Thyroid gland (tissue), 4 donors: ENCODE data around the gene RBM28. TPM values are rescaled to one million over a fixed set of nuclear protein-coding genes. Genes with fewer than 3 reads are reported as not detected.
A peak's percentile ranks its signal among the peaks of the same experiment; 100 is the strongest.

Experiments used
- DNase-seq, 2 donors: peaks; one replicate each; pipeline ENCODE4 v3.0.0-alpha.2; 2019
- H3K27ac ChIP-seq, 3 donors: fragments of 200-600 bp; sonication (generic); 1 replicate in 2 of 3; 2 replicates in 1 of 3; pipeline ENCODE4 v1.5.1; 2016 to 2019; ENCODE audit warnings: mild to moderate bottlenecking in 1 of 3, moderate library complexity in 1 of 3
- H3K27me3 ChIP-seq: fragments of 200-600 bp; sonication (generic); one replicate; pipeline ENCODE4 v1.5.1; 2019
- H3K36me3 ChIP-seq, 2 donors: fragments of 200-600 bp; sonication (generic); one replicate each; pipeline ENCODE4 v1.5.1; 2016 to 2019
- H3K4me1 ChIP-seq, 2 donors: fragments of 200-600 bp; sonication (generic); one replicate each; pipeline ENCODE4 v1.5.1; 2017 to 2019
- H3K4me3 ChIP-seq, 3 donors: fragments of 200-600 bp; sonication (generic); replicated peaks in 1 of 3; 1 replicate in 2 of 3; 2 replicates in 1 of 3; pipeline ENCODE4 v1.5.1; 2016; ENCODE audit warnings: mild to moderate bottlenecking in 1 of 3
- H3K9me3 ChIP-seq: fragments of 200-600 bp; sonication (generic); one replicate; pipeline ENCODE4 v1.5.1; 2017
- POLR2A ChIP-seq, 2 donors: fragments of 450-650 bp; IDR thresholded peaks; one replicate each; pipeline ENCODE4 v1.6.1; 2017; ENCODE audit warnings: antibody characterized with exemption in 2 of 2, mild to moderate bottlenecking in 2 of 2, moderate library complexity in 1 of 2
- WGBS, 2 donors: methylation state at CpG; one replicate each; pipeline ENCODE4 v1.1.5; 2017; 5-methylcytosine and 5-hydroxymethylcytosine counted together
- intact Hi-C: fragments of 100-400 bp; cut with DNase I; formaldehyde crosslinking; loops from one replicate; pipeline ENCODE4 v1.15.1; 2023
- total RNA-seq, 4 donors: library from RNA; depleted of rRNA; stranded (reverse); fragments of >200 nt; gene quantifications; one replicate each; pipeline ENCODE4 v1.2.3, GENCODE V29; 2016
- TF ChIP-seq, protein P1 (sequence below), 6 experiments: fragments of 200-600 bp in 3 of 6; fragments of 450-650 bp in 3 of 6; sonication (generic) in 3 of 6; IDR thresholded peaks; one replicate each; pipeline ENCODE4 v1.5.1; 2016 to 2019; ENCODE audit warnings: antibody characterized with exemption in 6 of 6, mild to moderate bottlenecking in 2 of 6, inconsistent platforms in 1 of 6, moderate library complexity in 1 of 6

Gene RBM28
- total RNA-seq, 4 donors from 2014 or later, result 19.1 to 36.9 (median 27.7) TPM

DNA sequence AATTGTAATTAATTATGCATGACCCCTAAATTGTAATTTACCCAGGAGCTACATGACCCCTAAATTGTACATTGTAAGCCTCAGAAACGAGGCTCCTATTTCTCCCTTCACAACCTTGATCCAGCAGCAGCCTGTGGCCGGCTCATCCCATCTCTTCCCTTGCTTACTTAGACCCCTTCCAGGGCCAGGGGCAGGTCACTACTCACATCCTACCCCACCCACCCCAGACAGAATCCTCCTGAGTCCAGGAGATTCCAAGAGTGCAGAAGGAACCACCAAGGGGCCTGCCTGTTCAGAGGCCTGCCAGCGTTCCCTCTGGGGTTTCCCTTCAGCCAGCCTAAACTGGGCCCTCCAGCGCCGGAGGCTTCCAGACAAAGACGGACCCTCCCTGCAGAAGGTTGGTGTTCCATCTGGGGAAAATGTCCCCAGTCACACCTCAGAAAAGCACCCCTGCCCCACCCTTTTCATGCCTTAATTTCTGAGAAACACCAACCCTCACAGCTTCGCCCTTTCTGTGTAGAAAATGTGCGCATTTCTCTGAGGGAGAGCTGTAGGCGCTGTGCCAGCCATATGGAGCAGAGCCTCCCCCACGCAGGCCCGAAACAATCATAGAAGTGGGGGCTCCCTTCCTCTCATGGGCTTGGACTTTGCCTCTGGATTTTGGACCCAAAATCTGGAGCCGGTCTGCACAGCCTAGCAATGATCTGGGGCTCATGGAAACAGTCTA is 83.5 kb downstream of the RBM28 start:
- H3K4me1 ChIP-seq, result peaks cover 12 to 16% of the 10 kb centered on the region in 2 donors
- H3K27ac ChIP-seq, result no peak overlapping the region
- TF ChIP-seq POLR2A (IDR thresholded peaks at IDR 0.05), result no peak
- TF ChIP-seq, protein P1, sequence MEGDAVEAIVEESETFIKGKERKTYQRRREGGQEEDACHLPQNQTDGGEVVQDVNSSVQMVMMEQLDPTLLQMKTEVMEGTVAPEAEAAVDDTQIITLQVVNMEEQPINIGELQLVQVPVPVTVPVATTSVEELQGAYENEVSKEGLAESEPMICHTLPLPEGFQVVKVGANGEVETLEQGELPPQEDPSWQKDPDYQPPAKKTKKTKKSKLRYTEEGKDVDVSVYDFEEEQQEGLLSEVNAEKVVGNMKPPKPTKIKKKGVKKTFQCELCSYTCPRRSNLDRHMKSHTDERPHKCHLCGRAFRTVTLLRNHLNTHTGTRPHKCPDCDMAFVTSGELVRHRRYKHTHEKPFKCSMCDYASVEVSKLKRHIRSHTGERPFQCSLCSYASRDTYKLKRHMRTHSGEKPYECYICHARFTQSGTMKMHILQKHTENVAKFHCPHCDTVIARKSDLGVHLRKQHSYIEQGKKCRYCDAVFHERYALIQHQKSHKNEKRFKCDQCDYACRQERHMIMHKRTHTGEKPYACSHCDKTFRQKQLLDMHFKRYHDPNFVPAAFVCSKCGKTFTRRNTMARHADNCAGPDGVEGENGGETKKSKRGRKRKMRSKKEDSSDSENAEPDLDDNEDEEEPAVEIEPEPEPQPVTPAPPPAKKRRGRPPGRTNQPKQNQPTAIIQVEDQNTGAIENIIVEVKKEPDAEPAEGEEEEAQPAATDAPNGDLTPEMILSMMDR (IDR thresholded peaks at IDR 0.05), result no peak
- H3K27me3 ChIP-seq, result no peaks in the 10 kb centered on the region
- H3K36me3 ChIP-seq, result no peaks in the 10 kb centered on the region
- intact Hi-C loops, result no loop called here
- 79 to 88% methylated on average over 9 to 12 of the region's 12 CpGs for WGBS, 2 donors
- no peaks in the 10 kb centered on the region for H3K9me3 ChIP-seq
- H3K4me3 ChIP-seq, result no peak overlapping the region
- DNase-seq, result no peak

DNA sequence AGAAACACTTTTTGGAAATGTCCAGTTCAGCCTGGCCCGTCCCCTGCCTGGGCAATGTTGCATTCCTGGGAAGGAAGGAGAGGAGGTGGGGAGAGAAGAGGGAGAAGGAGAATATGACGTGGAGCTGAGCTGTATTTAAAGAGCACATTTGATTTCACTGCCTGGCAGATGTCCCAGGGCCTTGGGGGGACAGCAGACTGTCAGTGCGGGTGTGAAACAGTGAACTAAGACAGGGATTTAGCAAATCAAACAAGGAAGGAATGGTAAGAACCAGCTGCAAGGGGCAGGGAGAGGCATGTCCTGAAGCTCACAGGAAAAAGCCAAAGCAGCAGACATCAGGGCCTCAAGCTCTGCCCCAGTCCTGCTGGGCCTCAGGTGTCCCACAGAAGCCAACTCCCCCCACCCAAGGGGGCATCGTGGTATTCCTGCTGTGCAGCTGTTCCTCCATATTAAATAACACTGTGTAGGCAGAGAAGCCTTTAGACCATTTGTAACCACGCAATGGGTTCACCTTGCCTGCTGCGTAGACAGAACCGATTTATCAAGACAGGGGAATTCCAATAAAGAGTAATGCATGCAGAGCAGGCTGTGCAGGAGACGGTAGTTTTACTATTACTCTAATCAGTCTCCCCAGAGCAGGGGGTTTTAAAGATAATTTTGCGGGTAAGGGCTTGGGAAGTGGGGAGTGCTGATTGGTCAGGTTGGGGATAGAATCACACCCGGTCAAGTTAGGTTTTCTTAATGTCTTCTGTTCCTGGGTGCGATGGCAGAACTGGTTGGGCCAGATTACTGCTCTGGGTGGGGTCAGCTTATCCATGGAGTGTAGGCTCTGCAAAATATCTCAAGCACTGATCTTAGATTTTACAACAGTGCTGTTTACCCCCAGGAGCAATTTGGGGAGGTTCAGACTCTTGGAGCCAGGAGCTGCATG is 84.3 kb downstream of the RBM28 start:
- intact Hi-C loops, result no loop called here
- TF ChIP-seq, protein P1 (IDR thresholded peaks at IDR 0.05), result no peak
- TF ChIP-seq POLR2A (IDR thresholded peaks at IDR 0.05), result no peak
- DNase-seq, result peak; percentile 34 to 52
- Histone ChIP-seq H3K4me1 (peaks cover 12 to 16% of the 10 kb centered on the region in 2 donors), H3K27me3 (no peaks in the 10 kb centered on the region), H3K4me3 (no peak overlapping the region), H3K9me3 (no peaks in the 10 kb centered on the region), H3K36me3 (no peaks in the 10 kb centered on the region), H3K27ac (peak overlapping the region in 1 of 3 donors; percentile 61)
- WGBS, 2 donors, result 51 to 59% methylated on average over 11 of the region's 11 CpGs

DNA sequence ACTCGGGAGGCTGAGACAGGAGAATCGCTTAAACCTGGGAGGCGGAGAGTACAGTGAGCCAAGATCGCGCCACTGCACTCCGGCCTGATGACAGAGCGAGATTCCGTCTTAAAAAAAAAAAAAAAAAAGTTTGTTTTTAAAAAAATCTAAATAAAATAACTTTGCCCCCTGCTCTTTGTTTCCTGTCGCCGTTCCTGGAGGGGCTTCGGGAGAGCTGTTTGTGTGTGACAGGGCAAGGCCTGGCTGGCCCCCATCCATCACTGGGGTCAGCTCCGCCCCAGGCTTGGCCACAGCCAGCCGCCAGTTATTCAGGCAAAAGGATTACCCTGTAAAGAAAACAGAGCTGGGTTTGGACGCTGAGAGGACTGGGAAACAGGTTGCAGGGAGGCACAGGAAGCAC is 86.2 kb downstream of the RBM28 start:
- TF ChIP-seq, protein P1 (IDR thresholded peaks at IDR 0.05), result no peak
- no peak for TF ChIP-seq POLR2A (IDR thresholded peaks at IDR 0.05)
- Histone ChIP-seq H3K4me1 (peaks cover 12 to 16% of the 10 kb centered on the region in 2 donors), H3K27ac (no peak overlapping the region), H3K27me3 (no peaks in the 10 kb centered on the region), H3K36me3 (no peaks in the 10 kb centered on the region), H3K4me3 (no peak overlapping the region), H3K9me3 (no peaks in the 10 kb centered on the region)
- intact Hi-C loops, result no loop called here
- 85 to 88% methylated on average over 14 of the region's 14 CpGs for WGBS, 2 donors
- no peak for DNase-seq

GRCh38 chr7:128255271-128255670 is 88.4 kb downstream of the RBM28 start:
- Histone ChIP-seq H3K9me3 (no peaks in the 10 kb centered on the region), H3K27me3 (no peaks in the 10 kb centered on the region), H3K4me1 (peaks cover 12 to 13% of the 10 kb centered on the region in 2 donors), H3K27ac (no peak overlapping the region), H3K4me3 (no peak overlapping the region), H3K36me3 (no peaks in the 10 kb centered on the region)
- WGBS, 2 donors, result 77 to 100% methylated on average over 2 of the region's 2 CpGs
- TF ChIP-seq POLR2A (IDR thresholded peaks at IDR 0.05), result no peak
- TF ChIP-seq, protein P1 (IDR thresholded peaks at IDR 0.05), result no peak
- no peak for DNase-seq
- intact Hi-C loops, result no loop called here
